Measurements from ENCODE around the gene PRR20G. TPM values are rescaled to one million over a fixed set of nuclear protein-coding genes. Genes with fewer than 3 reads are reported as not detected.
"Not testable (repeated sequence)": the region's sequence is repeated elsewhere in the genome, so short reads cannot be mapped to it uniquely, and the experiment has no call there.

PRR20G gene
- total RNA-seq, 1 donor from 2014 or later: not detected

DNA sequence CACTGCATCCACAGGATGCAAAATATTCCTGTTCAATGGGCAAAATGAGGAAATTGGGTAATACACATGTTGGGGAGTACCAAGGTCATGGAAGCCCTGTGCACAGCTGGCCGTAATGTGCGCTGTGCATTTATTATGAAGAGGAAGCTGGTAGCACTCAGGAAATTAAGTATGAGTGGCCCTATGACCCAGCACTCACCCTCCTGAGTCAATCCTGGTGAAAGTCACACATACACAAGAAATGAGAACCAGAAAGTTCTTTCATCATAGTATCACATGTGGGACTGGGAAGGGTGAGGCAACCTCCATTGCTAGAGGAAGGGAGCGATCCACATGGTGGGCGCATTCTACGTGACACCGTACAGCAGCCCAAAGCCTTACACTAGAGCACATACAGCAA lies 11.4 kb upstream of the PRR20G start:
- no peak for DNase-seq (ENCODE audit: low spot score)

DNA sequence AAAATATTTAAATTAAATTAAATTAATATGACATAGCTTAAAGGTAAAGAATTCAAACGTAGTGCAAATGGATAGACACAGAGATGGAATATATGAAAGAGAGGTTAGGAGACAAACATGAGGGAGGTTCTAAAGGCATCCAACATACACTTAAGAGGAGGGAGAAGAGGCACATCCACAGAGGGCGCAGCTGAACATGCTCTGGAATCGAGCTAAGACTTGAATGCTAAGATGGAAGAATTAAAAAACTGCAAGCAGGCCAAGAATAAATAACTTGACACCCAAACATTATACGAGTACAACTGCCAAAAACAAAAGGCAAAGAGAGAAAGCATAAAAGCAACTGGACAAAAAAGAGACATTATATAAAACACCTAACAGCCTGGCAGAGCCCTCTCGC lies 9.1 kb upstream of the PRR20G start:
- DNase-seq (ENCODE audit: low spot score): no peak

- DNase-seq (ENCODE audit: low spot score): no peak
Observed at GRCh38 chr3:127296166-127296565, 8.3 kb upstream of the PRR20G start.

- not testable (repeated sequence) for DNase-seq (ENCODE audit: low spot score)
Observed at GRCh38 chr3:127293650-127294049, 5.8 kb upstream of the PRR20G start.

GRCh38 chr3:127291611-127292010 lies 3.8 kb upstream of the PRR20G start:
- no peak for DNase-seq (ENCODE audit: low spot score)

GRCh38 chr3:127291114-127291513 lies 3.3 kb upstream of the PRR20G start:
- no peak for DNase-seq (ENCODE audit: low spot score)

DNA sequence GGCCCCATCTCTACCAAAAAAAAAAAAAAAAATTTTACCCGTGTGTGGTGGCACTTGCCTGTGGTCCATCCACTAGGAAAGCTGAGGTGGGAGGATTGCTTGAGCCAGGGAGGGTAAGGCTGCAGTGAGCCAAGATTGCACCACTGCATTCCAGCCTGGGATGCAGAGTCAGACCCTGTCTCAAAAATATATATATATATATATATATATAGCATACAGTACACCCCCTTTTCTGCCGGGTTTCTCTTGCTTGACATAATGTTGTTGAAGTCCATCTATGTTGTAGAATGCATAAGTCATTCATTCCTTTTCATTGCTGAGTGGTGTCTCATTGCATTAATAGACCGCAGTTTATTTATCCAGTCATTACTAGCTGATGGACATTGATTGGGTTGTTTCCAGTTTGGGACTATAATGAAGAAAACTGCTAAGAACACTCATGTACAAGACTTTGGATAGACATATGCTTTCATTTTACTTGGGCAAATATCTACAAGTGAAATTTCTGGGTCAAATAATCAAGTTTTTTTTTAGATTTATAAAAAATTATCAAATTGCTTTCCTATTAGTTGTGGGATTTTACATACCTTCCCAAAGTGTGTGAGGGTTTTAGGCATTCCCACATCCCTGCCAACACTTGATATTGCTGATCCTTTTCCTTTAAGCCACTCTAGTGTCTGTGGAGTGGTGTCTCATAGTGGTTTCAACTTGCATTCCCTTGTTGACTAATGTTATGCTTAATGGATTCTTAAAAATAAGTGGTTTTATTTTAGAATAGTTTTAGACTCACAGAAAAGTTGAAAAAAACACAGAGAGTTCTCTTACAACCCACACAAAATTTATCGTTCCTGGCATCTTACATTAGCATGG lies 2.1 kb upstream of the PRR20G start:
- DNase-seq (ENCODE audit: low spot score): no peak

- DNase-seq (ENCODE audit: low spot score): no peak
Observed at GRCh38 chr3:127288921-127289705, 1.3 kb upstream of the PRR20G start.

- no peak for DNase-seq (ENCODE audit: low spot score)
Observed at GRCh38 chr3:127288343-127288742, 497 bp upstream of the PRR20G start.

DNA sequence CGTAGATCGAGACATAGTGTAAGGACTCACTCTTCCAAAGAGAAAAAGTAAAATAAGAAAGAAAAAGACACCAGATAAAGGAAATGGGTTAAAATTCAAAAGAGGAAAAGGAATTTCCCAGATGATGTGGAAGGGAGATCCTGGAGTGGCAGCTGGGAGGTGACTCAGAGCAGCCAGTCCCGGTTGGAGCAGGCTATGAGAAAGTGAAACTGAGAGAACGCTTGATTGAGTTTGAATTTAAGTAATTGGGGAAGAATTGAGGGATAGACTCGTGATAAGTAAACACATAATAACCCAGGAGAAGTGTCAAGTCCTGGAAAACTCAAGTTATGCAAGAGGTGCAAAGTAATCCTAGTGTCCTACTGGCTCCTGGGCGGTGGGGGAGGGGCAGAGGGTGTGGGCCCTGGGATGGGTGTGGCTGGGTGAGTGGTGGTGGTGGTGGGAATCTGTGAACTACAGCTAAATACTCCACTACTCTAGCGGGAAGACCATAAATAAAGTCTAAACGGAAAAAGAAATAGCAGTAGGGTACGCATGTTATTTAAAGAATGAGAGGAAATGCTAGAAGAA lies 1.2 kb downstream of the PRR20G start:
- DNase-seq (ENCODE audit: low spot score): no peak

- DNase-seq (ENCODE audit: low spot score): no peak
Observed at GRCh38 chr3:127284258-127284657, 3.6 kb downstream of the PRR20G start.

- no peak for DNase-seq (ENCODE audit: low spot score)
Observed at GRCh38 chr3:127277561-127277960, 10.3 kb downstream of the PRR20G start.

DNA sequence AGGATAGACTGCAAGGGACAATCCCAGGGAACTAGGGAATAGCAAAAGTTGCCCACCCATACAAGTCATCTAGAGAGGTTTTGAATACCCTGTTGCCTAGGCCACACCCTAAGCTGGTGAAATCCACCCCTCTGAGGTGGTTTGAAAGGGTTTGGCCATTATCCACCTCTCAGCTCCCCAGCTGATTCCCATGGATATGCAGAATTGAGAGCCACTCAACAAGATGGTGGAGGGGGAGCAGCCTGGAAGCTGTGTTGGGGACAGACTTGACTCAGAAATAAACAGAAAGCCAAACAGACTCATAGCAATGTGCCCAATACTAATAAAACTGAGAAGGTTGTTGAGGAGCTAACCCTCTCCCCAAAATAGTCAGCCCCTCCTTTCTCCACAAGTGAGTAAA lies 10.9 kb downstream of the PRR20G start:
- no peak for DNase-seq (ENCODE audit: low spot score)

- DNase-seq (ENCODE audit: low spot score): no peak
Observed at GRCh38 chr3:127276396-127276795, 11.4 kb downstream of the PRR20G start.

DNA sequence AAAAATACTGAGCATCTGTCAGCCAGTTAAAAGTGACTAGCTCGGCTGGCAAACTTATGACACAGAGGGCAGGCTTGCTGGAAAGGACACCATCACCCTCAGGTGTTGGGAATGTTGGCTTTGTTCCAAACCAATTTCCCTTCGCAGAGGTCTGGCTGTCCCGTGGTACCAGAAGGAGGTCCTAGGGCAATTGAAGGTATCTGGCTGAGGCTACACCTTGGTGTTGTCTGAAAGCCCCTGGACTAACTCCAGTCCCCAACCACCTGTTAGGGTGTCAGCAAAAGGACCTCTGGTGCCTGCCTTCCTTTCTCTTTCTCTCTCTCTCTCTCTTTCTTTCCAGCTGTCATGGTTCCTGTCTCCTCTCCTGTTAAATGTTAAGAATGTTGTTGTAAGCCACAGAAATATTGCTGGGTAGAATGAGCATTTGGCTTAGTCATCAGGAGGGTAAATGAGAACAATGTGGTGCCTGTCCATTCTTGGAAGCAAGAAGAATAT lies 12.5 kb downstream of the PRR20G start:
- no peak for DNase-seq (ENCODE audit: low spot score)

- no peak for DNase-seq (ENCODE audit: low spot score)
Observed at GRCh38 chr3:127274200-127274760, 13.6 kb downstream of the PRR20G start.

GRCh38 chr3:127273206-127273605 lies 14.6 kb downstream of the PRR20G start:
- no peak for DNase-seq (ENCODE audit: low spot score)

- no peak for DNase-seq (ENCODE audit: low spot score)
Observed at GRCh38 chr3:127266186-127266585, 21.7 kb downstream of the PRR20G start.

DNA sequence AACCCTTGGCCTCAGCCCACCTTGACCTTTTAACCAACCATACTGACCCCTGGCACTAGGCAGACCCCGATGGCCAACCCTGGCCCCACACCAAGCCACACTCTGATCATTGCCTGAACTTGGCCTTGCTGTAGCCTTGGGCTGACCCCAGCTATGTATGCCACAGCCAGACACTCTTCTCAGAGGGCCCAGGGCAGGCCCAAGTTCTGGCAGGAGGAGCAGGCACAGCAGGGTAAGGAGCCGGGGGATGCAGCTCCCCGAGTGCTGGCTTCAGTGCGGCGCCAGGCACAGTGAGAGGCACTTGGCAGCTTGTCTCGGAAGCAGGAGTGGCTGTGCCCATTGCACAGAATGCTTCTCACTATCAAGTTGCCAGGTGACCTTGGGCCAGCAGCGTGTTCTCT lies 22.3 kb downstream of the PRR20G start:
- no peak for DNase-seq (ENCODE audit: low spot score)

- no peak for DNase-seq (ENCODE audit: low spot score)
Observed at GRCh38 chr3:127264794-127265514, 22.9 kb downstream of the PRR20G start.

DNA sequence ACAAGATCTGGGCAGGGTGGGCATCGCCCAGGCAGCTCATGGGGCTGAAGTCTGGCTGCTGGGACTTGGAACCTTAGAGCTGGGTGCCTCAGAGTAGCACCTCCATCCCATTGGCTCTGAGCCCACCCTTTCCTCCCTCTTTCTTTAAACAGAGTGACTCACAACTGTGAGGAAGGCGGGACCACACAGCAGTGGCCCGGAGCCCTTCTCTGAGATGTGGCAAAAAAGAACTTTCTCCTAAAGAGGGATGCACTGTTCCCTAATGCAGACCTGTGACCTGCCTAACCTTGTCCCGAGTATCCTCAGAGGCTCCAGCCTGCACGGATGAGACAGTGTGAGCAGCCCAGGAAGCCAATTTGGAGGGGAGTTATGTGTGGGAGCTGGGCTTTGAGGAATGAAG lies 23.6 kb downstream of the PRR20G start:
- no peak for DNase-seq (ENCODE audit: low spot score)

Measured in ureter (tissue), 1 donor.